CD4-positive, CD25-positive, alpha-beta regulatory T cell (primary cell): ENCODE results near the gene PACSIN3. TPM values are rescaled to one million over a fixed set of nuclear protein-coding genes. Genes with fewer than 3 reads are reported as not detected.

Source experiments
- ATAC-seq, 2 donors: fragments of 150-1000 bp; cut with Tn5 transposase; one replicate each; pipeline ENCODE4 v1.10.0; 2021; ENCODE audit warnings: low read depth in 2 of 2, moderate number of reproducible peaks in 2 of 2, moderate library complexity in 1 of 2
- DNase-seq, 3 donors: peaks; one replicate each; pipeline versions ENCODE4 v3.0.0 to v3.0.0-alpha.2; 2012 to 2022; ENCODE audit warnings: mixed read lengths in 1 of 3
- H3K27ac ChIP-seq: one replicate; pipeline ENCODE4 v1.7.0; 2013; ENCODE audit warnings: mild to moderate bottlenecking, low read length; ENCODE audit not compliant: insufficient read depth, poor library complexity, severe bottlenecking
- H3K27me3 ChIP-seq: one replicate; pipeline ENCODE4 v1.7.0; 2013; ENCODE audit warnings: low read length; ENCODE audit not compliant: control insufficient read depth, insufficient read depth
- H3K36me3 ChIP-seq: one replicate; pipeline ENCODE4 v1.7.0; 2013; ENCODE audit warnings: mild to moderate bottlenecking, low read length, moderate library complexity; ENCODE audit not compliant: control insufficient read depth, insufficient read depth
- H3K4me1 ChIP-seq: 2 replicates; pipeline ENCODE4 v1.7.0; 2013; ENCODE audit warnings: mild to moderate bottlenecking, low read length; ENCODE audit not compliant: insufficient read depth, control insufficient read depth, poor library complexity, severe bottlenecking
- H3K4me3 ChIP-seq: one replicate; pipeline ENCODE4 v1.7.0; 2013; ENCODE audit warnings: low read depth, mild to moderate bottlenecking, low read length, moderate library complexity
- H3K9me3 ChIP-seq, 2 experiments: 1 replicate in 1 of 2; 2 replicates in 1 of 2; pipeline ENCODE4 v1.7.0; 2013; ENCODE audit warnings: low read length in 2 of 2, mild to moderate bottlenecking in 1 of 2, moderate library complexity in 1 of 2; ENCODE audit not compliant: control insufficient read depth in 2 of 2
- H3K27ac Mint-ChIP-seq, 3 donors: one replicate each; pipeline ENCODE4 v1.8.0; 2020 to 2022; ENCODE audit warnings: mild to moderate bottlenecking in 3 of 3, mixed read lengths in 3 of 3, moderate library complexity in 2 of 3
- H3K27me3 Mint-ChIP-seq: one replicate; pipeline ENCODE4 v1.8.0; 2022; ENCODE audit warnings: mild to moderate bottlenecking, mixed read lengths
- H3K36me3 Mint-ChIP-seq: one replicate; pipeline ENCODE4 v1.8.0; 2020; ENCODE audit warnings: mixed read lengths
- H3K4me1 Mint-ChIP-seq, 4 donors: one replicate each; pipeline ENCODE4 v1.8.0; 2020 to 2022; ENCODE audit warnings: mixed read lengths in 4 of 4, mild to moderate bottlenecking in 1 of 4
- H3K4me3 Mint-ChIP-seq, 4 donors: one replicate each; pipeline ENCODE4 v1.8.0; 2020 to 2022; ENCODE audit warnings: mild to moderate bottlenecking in 4 of 4, mixed read lengths in 4 of 4, moderate library complexity in 3 of 4
- H3K9me3 Mint-ChIP-seq, 7 donors: one replicate each; pipeline ENCODE4 v1.8.0; 2020 to 2022; ENCODE audit warnings: mixed read lengths in 7 of 7, mild to moderate bottlenecking in 3 of 7, moderate library complexity in 2 of 7
- polyA plus RNA-seq, 4 donors: library from polyadenylated mRNA; unstranded; fragments of 300-500 nt; fragmentation: Illumina TruSeq; gene quantifications; one replicate each; pipeline ENCODE4 v1.2.3, GENCODE V29; 2021
- total RNA-seq: library from RNA; stranded (reverse); gene quantifications from one replicate; pipeline ENCODE4 v1.2.3, GENCODE V29; 2022

Gene PACSIN3
- total and polyA plus RNA-seq, 5 donors from 2014 or later: 0.85 TPM; not detected in 4

DNA sequence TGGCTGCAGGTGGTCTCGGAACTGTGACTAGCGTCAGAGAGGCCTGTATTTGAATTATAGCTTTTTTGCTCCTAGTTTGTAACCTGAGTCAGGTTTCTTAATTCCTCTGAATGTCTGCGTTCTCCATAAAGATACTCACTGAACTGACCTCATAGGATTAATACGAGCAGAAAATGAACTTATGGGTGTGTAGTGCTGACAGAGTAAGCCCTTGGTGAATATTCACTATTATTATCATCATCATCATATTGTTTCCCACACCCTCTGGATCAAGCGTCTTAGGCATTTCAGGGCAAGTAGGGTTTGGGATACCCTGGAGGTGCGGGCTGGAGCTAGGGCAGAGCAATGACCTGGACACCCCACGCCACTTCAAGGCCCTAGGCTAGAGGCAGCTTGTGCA, 38.6 kb downstream of the PACSIN3 start:
- Mint-ChIP-seq H3K36me3 (peaks cover 6% of the 10 kb centered on the region), H3K4me3 (no peak overlapping the region), H3K27me3 (no peaks in the 10 kb centered on the region), H3K9me3 (no peaks in the 10 kb centered on the region), H3K27ac (peak overlapping the region in 1 of 3 donors; percentile 36), H3K4me1 (peaks cover 0 to 11% (median 0%) of the 10 kb centered on the region in 4 donors)
- ATAC-seq: no peak
- no peak for DNase-seq
- no peaks in the 10 kb centered on the region for H3K27me3 ChIP-seq
- H3K4me3 ChIP-seq: no peak overlapping the region
- no peak overlapping the region for H3K27ac ChIP-seq
- H3K9me3 ChIP-seq: no peaks in the 10 kb centered on the region
- no peaks in the 10 kb centered on the region for H3K4me1 ChIP-seq
- H3K36me3 ChIP-seq: peaks cover 2% of the 10 kb centered on the region

DNA sequence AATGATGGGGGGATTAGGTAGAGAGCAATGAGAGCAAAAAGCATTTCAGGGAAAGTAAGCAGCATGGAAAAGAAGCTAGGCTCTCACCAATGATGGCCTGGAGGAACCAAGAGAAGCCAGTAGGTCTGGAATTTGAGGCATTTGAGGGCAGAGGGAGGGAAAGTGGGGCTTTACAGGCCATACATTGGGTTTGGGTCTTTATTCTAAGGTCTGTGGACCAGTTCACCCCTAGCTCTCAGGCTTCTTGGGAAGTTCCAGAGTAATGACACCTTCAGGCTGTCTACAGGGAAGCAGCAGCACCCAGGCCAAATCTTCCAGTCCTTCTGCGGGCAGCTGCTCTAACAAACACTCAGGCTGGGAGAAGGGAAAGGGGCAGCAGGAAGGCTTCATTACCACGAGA, 39.0 kb downstream of the PACSIN3 start:
- no peaks in the 10 kb centered on the region for H3K27me3 ChIP-seq
- no peak for DNase-seq
- H3K4me3 ChIP-seq: no peak overlapping the region
- peaks cover 2% of the 10 kb centered on the region for H3K36me3 ChIP-seq
- H3K36me3 Mint-ChIP-seq: peaks cover 6% of the 10 kb centered on the region
- H3K27me3 Mint-ChIP-seq: no peaks in the 10 kb centered on the region
- no peaks in the 10 kb centered on the region for H3K9me3 ChIP-seq
- H3K4me3 Mint-ChIP-seq: no peak overlapping the region
- H3K27ac ChIP-seq: no peak overlapping the region
- peaks cover 0 to 8% (median 0%) of the 10 kb centered on the region in 4 donors for H3K4me1 Mint-ChIP-seq
- no peaks in the 10 kb centered on the region for H3K4me1 ChIP-seq
- ATAC-seq: no peak
- no peaks in the 10 kb centered on the region for H3K9me3 Mint-ChIP-seq
- H3K27ac Mint-ChIP-seq: no peak overlapping the region

GRCh38 chr11:47144541-47144940, 41.7 kb downstream of the PACSIN3 start:
- H3K4me3 ChIP-seq: no peak overlapping the region
- DNase-seq: no peak
- no peak overlapping the region for H3K4me3 Mint-ChIP-seq
- peak overlapping the region in 1 of 3 donors; percentile 69 for H3K27ac Mint-ChIP-seq
- no peak overlapping the region for H3K27ac ChIP-seq
- H3K36me3 Mint-ChIP-seq: peaks cover 6% of the 10 kb centered on the region
- no peaks in the 10 kb centered on the region for H3K9me3 ChIP-seq
- no peaks in the 10 kb centered on the region for H3K27me3 Mint-ChIP-seq
- no peaks in the 10 kb centered on the region for H3K27me3 ChIP-seq
- H3K36me3 ChIP-seq: no peaks in the 10 kb centered on the region
- H3K9me3 Mint-ChIP-seq: no peaks in the 10 kb centered on the region
- no peak for ATAC-seq
- H3K4me1 Mint-ChIP-seq: no peaks in the 10 kb centered on the region
- H3K4me1 ChIP-seq: no peaks in the 10 kb centered on the region

DNA sequence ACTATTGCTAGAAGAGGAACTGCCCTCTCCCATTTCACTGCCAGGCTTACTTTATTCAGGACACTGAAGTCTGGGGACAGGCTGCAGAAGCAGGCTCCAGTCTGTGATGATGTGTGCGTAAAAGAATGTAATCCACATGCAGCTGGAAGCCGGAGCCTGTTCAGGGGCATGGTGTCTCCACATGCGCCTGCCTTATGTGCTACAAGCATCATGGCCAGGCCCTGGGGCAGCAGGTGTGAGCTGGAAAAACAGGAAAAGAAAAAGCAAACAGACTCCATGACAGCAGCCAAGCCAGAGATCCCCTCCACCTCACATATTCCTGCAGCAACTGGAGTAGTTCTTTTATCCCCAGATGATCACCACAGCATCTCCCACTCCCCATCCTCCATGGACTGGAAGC, 42.9 kb downstream of the PACSIN3 start:
- Mint-ChIP-seq H3K27me3 (no peaks in the 10 kb centered on the region), H3K36me3 (peaks cover 6% of the 10 kb centered on the region), H3K9me3 (no peaks in the 10 kb centered on the region), H3K4me3 (no peak overlapping the region), H3K4me1 (no peaks in the 10 kb centered on the region), H3K27ac (no peak overlapping the region)
- Histone ChIP-seq H3K27ac (no peak overlapping the region), H3K4me1 (no peaks in the 10 kb centered on the region), H3K27me3 (no peaks in the 10 kb centered on the region), H3K9me3 (no peaks in the 10 kb centered on the region), H3K4me3 (no peak overlapping the region), H3K36me3 (no peaks in the 10 kb centered on the region)
- DNase-seq (no peak), ATAC-seq (no peak)

DNA sequence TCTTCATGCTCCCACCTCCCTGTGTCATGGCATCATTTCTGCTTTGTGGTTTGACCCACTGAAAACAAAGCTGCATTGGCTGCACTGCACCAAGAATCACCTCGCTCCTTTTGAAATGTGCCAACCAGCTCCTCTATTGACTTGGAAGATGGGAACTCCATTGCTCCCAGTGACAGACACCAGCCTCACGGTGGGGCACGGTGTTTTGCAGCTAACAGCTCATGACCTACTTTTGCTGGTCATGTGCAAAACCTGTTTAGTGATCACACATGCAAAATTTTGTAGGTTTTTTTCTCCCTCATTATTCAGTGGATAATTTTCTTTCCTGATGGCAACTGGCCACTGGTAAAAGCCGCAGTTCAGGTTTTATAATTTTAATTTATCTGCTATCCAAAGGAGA, 46.4 kb downstream of the PACSIN3 start:
- peaks cover 17% of the 10 kb centered on the region for H3K36me3 Mint-ChIP-seq
- H3K4me1 Mint-ChIP-seq: no peaks in the 10 kb centered on the region
- Histone ChIP-seq H3K9me3 (no peaks in the 10 kb centered on the region), H3K27ac (no peak overlapping the region), H3K4me3 (no peak overlapping the region), H3K36me3 (no peaks in the 10 kb centered on the region), H3K27me3 (no peaks in the 10 kb centered on the region), H3K4me1 (no peaks in the 10 kb centered on the region)
- no peak overlapping the region for H3K27ac Mint-ChIP-seq
- no peak for DNase-seq
- no peak for ATAC-seq
- no peaks in the 10 kb centered on the region for H3K9me3 Mint-ChIP-seq
- H3K27me3 Mint-ChIP-seq: no peaks in the 10 kb centered on the region
- no peak overlapping the region for H3K4me3 Mint-ChIP-seq

GRCh38 chr11:47137476-47137875, 48.8 kb downstream of the PACSIN3 start:
- H3K36me3 Mint-ChIP-seq: peaks cover 10% of the 10 kb centered on the region
- no peaks in the 10 kb centered on the region for H3K4me1 ChIP-seq
- H3K27me3 Mint-ChIP-seq: no peaks in the 10 kb centered on the region
- no peak overlapping the region for H3K27ac Mint-ChIP-seq
- no peaks in the 10 kb centered on the region for H3K36me3 ChIP-seq
- ATAC-seq (no peak), DNase-seq (no peak)
- H3K4me1 Mint-ChIP-seq: no peaks in the 10 kb centered on the region
- H3K4me3 Mint-ChIP-seq: no peak overlapping the region
- H3K9me3 Mint-ChIP-seq: no peaks in the 10 kb centered on the region
- H3K4me3 ChIP-seq: no peak overlapping the region
- H3K27me3 ChIP-seq: no peaks in the 10 kb centered on the region
- no peak overlapping the region for H3K27ac ChIP-seq
- no peaks in the 10 kb centered on the region for H3K9me3 ChIP-seq

DNA sequence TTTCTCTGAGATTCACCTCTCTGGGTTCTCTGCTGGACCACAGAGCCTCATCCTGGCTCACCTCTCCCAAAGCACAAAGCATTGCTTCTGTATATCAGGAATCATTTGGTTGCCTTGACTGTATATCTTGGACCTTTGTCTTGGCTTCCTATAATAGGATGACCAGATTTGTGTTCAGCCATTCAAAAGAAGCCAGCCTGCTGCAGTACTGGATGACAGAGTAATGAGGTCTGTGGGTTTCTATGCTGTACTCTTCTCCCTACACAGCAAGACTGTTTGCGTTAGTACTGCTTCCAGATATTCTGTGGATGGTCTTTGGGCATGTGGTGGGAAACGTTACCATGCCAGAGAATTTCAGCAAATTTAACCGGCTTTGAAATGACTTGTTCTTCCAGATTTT, 49.3 kb downstream of the PACSIN3 start:
- Histone ChIP-seq H3K36me3 (no peaks in the 10 kb centered on the region), H3K27me3 (no peaks in the 10 kb centered on the region), H3K27ac (no peak overlapping the region), H3K4me3 (no peak overlapping the region), H3K4me1 (no peaks in the 10 kb centered on the region), H3K9me3 (no peaks in the 10 kb centered on the region)
- H3K27me3 Mint-ChIP-seq: no peaks in the 10 kb centered on the region
- H3K4me3 Mint-ChIP-seq: no peak overlapping the region
- ATAC-seq: no peak
- no peak overlapping the region for H3K27ac Mint-ChIP-seq
- no peak for DNase-seq
- no peaks in the 10 kb centered on the region for H3K9me3 Mint-ChIP-seq
- no peaks in the 10 kb centered on the region for H3K4me1 Mint-ChIP-seq
- H3K36me3 Mint-ChIP-seq: peaks cover 10% of the 10 kb centered on the region

- H3K4me3 ChIP-seq: no peak overlapping the region
- no peak overlapping the region for H3K27ac ChIP-seq
- no peaks in the 10 kb centered on the region for H3K9me3 ChIP-seq
- H3K36me3 ChIP-seq: no peaks in the 10 kb centered on the region
- no peaks in the 10 kb centered on the region for H3K27me3 ChIP-seq
- Mint-ChIP-seq H3K27ac (no peak overlapping the region), H3K9me3 (no peaks in the 10 kb centered on the region), H3K4me3 (no peak overlapping the region), H3K27me3 (no peaks in the 10 kb centered on the region), H3K4me1 (no peaks in the 10 kb centered on the region), H3K36me3 (peaks cover 10% of the 10 kb centered on the region)
- ATAC-seq: no peak
- H3K4me1 ChIP-seq: no peaks in the 10 kb centered on the region
- no peak for DNase-seq
Measured at GRCh38 chr11:47136327-47136726, 49.9 kb downstream of the PACSIN3 start.
